SH-SY5Y (cell line): Measurements from ENCODE around the gene ULK2.

Experiments used
- GATA2 ChIP-seq: IDR thresholded peaks from 2 replicates; pipeline ENCODE4 v1.6.1; 2011; ENCODE audit warnings: mild to moderate bottlenecking, low read depth, low read length
- GATA3 ChIP-seq: IDR thresholded peaks from 2 replicates; pipeline ENCODE4 v1.6.1; 2011; ENCODE audit warnings: low read depth, mild to moderate bottlenecking, low read length, moderate library complexity

- TF ChIP-seq GATA2 (no peak), GATA3 (no peak)
Measured at GRCh38 chr17:19796457-19796856, 71.3 kb downstream of the ULK2 start.
